ENCODE results near the gene BICRA.

The BICRA gene

GRCh38 chr19:47601180-47601904 lies 7.6 kb upstream of the BICRA start:
- DNase-seq (ENCODE audit: low read depth) = no peak

- DNase-seq (ENCODE audit: low read depth) = no peak
Observed at GRCh38 chr19:47603706-47604565, 5.0 kb upstream of the BICRA start.

GRCh38 chr19:47607564-47608073 lies 1.3 kb upstream of the BICRA start:
- no peak for DNase-seq (ENCODE audit: low read depth)

GRCh38 chr19:47608074-47608918 lies 638 bp upstream of the BICRA start:
- DNase-seq (ENCODE audit: low read depth) = peak; percentile 95

GRCh38 chr19:47609906-47610894 lies 1.3 kb downstream of the BICRA start:
- no peak for DNase-seq (ENCODE audit: low read depth)

GRCh38 chr19:47610902-47611301 lies 2.0 kb downstream of the BICRA start:
- no peak for DNase-seq (ENCODE audit: low read depth)

- DNase-seq (ENCODE audit: low read depth) = no peak
Observed at GRCh38 chr19:47613165-47614020, 4.5 kb downstream of the BICRA start.

GRCh38 chr19:47614021-47614295 lies 5.0 kb downstream of the BICRA start:
- DNase-seq (ENCODE audit: low read depth) = no peak

- no peak for DNase-seq (ENCODE audit: low read depth)
Observed at GRCh38 chr19:47614559-47614958, 5.6 kb downstream of the BICRA start.

- no peak for DNase-seq (ENCODE audit: low read depth)
Observed at GRCh38 chr19:47615230-47615629, 6.3 kb downstream of the BICRA start.

- no peak for DNase-seq (ENCODE audit: low read depth)
Observed at GRCh38 chr19:47615714-47616113, 6.8 kb downstream of the BICRA start.

GRCh38 chr19:47618771-47619170 lies 9.8 kb downstream of the BICRA start:
- no peak for DNase-seq (ENCODE audit: low read depth)

GRCh38 chr19:47619763-47620162 lies 10.8 kb downstream of the BICRA start:
- DNase-seq (ENCODE audit: low read depth) = no peak

- no peak for DNase-seq (ENCODE audit: low read depth)
Observed at GRCh38 chr19:47623151-47623920, 14.4 kb downstream of the BICRA start.

GRCh38 chr19:47623921-47624391 lies 15.0 kb downstream of the BICRA start:
- no peak for DNase-seq (ENCODE audit: low read depth)

- DNase-seq (ENCODE audit: low read depth) = no peak
Observed at GRCh38 chr19:47625650-47626049, 16.7 kb downstream of the BICRA start.

- DNase-seq (ENCODE audit: low read depth) = no peak
Observed at GRCh38 chr19:47626238-47626637, 17.3 kb downstream of the BICRA start.

- DNase-seq (ENCODE audit: low read depth) = no peak
Observed at GRCh38 chr19:47628078-47628771, 19.3 kb downstream of the BICRA start.

GRCh38 chr19:47630594-47630993 lies 21.7 kb downstream of the BICRA start:
- DNase-seq (ENCODE audit: low read depth) = no peak
